Activated T-cell treated with anti-CD3 and anti-CD28 coated beads for 24 hours (primary cell): ENCODE measurements around the gene HK3.

Experiments used
- DNase-seq: peaks from one replicate; pipeline ENCODE4 v3.0.0-alpha.2; 2020; ENCODE audit warnings: low read depth

Gene HK3

GRCh38 chr5:176902911-176903664, 3.9 kb upstream of the HK3 start:
- no peak for DNase-seq

- DNase-seq, result no peak
Observed at GRCh38 chr5:176902102-176902814, 3.1 kb upstream of the HK3 start.

GRCh38 chr5:176901260-176902101, 2.3 kb upstream of the HK3 start:
- peak; percentile 27 for DNase-seq

- no peak for DNase-seq
Observed at GRCh38 chr5:176900780-176901204, 1.6 kb upstream of the HK3 start.

- DNase-seq, result no peak
Observed at GRCh38 chr5:176899946-176900779, 1.0 kb upstream of the HK3 start.

- DNase-seq, result no peak
Observed at GRCh38 chr5:176897263-176897662, 1.9 kb downstream of the HK3 start.

GRCh38 chr5:176895831-176896230, 3.3 kb downstream of the HK3 start:
- no peak for DNase-seq

- no peak for DNase-seq
Observed at GRCh38 chr5:176894298-176894697, 4.8 kb downstream of the HK3 start.

- no peak for DNase-seq
Observed at GRCh38 chr5:176892663-176893062, 6.5 kb downstream of the HK3 start.

GRCh38 chr5:176891331-176891958, 7.7 kb downstream of the HK3 start:
- DNase-seq, result no peak

- no peak for DNase-seq
Observed at GRCh38 chr5:176890455-176891330, 8.5 kb downstream of the HK3 start.

GRCh38 chr5:176889321-176890280, 9.5 kb downstream of the HK3 start:
- DNase-seq, result no peak

- no peak for DNase-seq
Observed at GRCh38 chr5:176888865-176889165, 10.3 kb downstream of the HK3 start.

- no peak for DNase-seq
Observed at GRCh38 chr5:176888016-176888864, 10.9 kb downstream of the HK3 start.

- DNase-seq, result no peak
Observed at GRCh38 chr5:176887252-176887849, 11.8 kb downstream of the HK3 start.

- DNase-seq, result no peak
Observed at GRCh38 chr5:176886336-176887251, 12.6 kb downstream of the HK3 start.

- no peak for DNase-seq
Observed at GRCh38 chr5:176884571-176884890, 14.6 kb downstream of the HK3 start.
